Activated CD4-positive, alpha-beta T cell treated with anti-CD3 and anti-CD28 coated beads, Interleukin-2, amount 50 U/mL, for 1 hour (primary cell): Measurements from ENCODE around the gene INSYN1.
"Not testable (repeated sequence)": the region's sequence is repeated elsewhere in the genome, so short reads cannot be mapped to it uniquely, and the experiment has no call there.

ENCODE experiments used
- DNase-seq: peaks from one replicate; pipeline ENCODE4 v3.0.0-alpha.2; 2020

The INSYN1 gene

GRCh38 chr15:73753250-73754130 lies at the start of gene INSYN1:
Gene INSYN1, minus strand, starts transcription at chr15:73753351. Its CDS starts 2,221 bp downstream, at chr15:73751130.
- DNase-seq: no peak

GRCh38 chr15:73802431-73803041 lies 49.4 kb upstream of the INSYN1 start:
- no peak for DNase-seq

GRCh38 chr15:73800662-73801345 lies 47.7 kb upstream of the INSYN1 start:
- no peak for DNase-seq

- DNase-seq: no peak
Observed at GRCh38 chr15:73799466-73799865, 46.3 kb upstream of the INSYN1 start.

DNA sequence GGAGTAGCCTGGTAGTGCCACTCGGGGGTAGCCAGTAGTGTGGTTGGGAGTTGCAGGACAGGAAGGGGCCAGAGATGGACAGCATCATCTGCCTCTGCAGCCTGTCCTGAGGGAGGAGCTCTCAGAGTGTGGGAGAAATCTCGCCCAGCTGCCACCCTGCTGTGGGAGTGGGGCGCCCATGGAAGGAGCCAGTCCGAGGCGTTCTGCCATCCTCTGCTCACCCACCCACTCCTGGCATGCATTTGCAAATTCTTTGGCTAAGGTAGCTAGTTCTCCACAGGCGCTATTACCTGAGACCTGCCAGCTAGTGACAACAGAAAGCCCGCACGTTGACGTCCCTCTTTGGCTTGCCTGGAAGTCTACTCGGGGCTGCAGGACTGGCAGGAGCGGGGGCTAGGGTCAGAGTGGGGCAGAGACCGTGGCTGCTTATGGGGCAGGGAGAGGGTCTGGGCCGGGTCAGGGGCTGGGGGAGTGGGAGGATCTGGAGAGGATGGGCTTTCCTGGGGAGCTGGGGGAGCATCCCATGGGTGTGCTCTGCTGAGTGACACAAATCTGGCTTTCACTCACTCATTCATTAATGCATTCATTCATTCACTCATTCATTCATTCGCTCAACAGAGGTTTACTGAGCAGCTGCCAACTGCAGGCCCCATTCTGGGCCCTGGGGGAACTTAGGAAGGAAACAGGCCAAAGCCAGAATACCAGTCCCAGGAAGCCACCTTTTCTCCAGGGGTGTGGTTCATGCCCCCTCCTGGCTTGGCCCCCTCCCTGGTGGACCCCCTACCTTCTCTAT lies 44.4 kb upstream of the INSYN1 start:
- no peak for DNase-seq

DNA sequence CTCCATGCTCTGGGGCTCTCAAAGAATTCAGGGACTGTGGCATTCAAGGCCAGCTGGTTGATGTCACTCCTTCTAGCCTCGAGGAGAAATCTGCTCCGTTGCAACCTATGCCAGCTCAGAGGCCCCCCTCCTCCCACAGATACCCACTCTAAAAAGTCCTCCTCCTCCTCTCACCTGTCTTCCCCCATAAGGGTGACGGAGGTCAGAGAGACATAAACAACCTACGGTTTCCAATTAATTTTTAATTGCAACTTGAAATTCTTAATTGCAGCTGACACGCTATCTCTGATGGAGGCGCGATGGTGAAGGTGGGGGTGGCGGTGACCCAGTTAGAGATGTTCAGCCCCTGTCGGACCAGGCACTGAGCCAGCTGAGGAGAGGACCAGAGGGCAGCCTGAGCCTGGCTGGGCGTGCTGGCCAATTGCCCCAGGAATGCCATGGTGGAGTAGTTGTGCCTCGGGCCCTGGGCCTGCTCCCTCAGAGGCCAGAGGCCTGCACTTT lies 43.2 kb upstream of the INSYN1 start:
- no peak for DNase-seq

DNA sequence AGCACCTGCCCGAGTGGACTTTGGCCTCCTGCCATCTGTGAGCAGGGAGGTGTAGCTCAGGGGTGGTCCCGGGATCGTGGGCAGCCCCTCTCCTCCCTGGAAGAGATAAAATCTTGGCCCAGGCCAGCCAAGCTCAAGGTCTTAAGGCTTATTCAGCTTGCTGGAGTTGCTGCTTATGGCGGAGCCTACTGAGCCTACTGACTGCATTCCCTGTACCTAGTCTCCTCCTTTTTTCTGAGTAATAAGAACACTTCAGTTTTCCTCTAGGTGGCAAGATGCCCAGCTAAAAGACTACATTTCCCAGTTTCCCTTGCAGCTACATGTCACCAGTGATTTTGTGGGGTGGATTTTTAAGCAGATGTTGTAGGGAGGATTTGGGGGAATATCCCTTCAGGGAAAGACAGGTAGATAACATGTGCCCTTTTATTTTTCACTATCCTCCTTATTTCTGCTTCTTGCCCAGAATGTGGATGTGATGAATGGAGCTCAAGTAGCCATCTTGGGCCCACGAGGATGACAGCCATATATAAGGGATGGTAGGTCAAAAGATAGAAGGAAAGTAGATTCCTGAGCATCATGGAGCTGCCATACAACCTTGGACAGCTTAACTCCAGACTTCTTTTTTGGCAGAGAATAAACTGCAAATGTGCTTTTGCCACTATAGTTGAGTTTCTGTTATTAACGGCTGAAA lies 41.4 kb upstream of the INSYN1 start:
- no peak for DNase-seq

- not testable (repeated sequence) for DNase-seq
Observed at GRCh38 chr15:73792899-73793541, 39.9 kb upstream of the INSYN1 start.

DNA sequence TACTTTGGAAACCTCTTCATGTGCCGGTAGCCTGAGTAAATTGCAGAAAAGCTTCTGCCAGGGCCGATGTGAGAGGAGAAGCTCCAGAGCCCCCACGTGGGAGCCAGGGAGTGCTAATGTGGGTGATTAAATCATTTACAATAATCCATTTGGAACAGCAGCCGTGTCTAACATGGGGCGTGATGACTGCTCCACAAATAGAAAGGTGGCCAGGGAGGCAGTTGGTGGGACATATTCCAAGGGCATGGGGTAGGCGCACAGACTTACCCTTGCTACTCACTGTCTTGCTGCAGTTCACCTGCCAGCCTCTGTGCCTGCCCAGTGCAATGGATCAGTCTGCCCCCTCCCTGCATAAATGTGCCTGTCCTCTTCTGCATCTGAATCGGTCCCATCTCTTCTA lies 39.3 kb upstream of the INSYN1 start:
- no peak for DNase-seq

DNA sequence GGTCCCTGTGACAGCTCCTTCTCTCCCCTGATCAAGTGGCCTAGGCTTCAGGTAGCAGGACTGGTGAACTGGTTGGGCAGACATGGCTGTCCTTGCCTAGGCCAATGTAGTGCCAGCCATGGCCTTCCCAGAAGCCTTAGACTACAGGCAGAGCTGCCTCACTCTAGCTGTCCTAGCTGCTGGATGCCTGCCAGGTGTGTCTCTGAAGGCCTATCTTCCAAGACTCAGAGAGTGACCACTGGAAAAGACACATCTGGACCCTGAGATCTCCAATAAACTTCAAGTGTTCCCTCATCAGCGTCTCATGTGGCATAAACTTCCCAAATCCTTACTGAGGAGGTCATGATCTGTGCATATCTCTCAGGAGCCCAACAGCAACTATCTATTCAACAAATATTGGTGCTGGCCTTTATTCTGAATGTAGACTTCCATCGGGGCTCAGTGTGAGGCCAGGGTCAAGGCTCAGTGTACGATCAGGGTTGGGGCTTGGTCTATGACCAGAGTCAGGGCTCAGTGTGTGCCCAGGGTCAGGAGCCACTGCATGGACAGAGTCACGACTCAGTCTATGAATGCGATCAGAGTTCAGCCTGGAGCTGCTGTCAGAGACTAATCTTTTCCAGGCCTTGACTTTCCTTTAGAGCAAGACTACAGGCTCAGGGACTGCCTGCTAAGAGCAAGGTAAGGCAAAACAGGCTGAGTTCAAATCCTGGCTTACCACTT lies 36.5 kb upstream of the INSYN1 start:
- no peak for DNase-seq

DNA sequence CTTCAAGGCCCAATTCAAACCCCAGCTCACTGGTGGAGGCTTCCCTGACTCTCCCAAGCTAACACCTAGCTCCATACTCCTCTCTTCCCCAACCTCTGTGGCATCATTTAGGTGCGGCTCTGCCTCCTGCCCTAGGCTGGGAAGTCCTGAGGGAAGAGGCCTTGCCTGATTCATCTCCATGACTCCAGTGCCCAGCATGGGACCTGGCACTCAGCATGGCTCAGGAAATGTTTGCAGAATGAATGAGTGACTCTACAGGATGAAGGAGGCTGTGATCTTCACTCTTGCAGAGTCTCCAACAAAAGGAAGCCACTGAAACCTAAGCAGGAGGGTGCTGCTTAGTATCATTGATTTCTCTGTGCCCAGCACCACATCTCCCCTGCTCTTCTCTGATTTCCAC lies 34.5 kb upstream of the INSYN1 start:
- DNase-seq: no peak

DNA sequence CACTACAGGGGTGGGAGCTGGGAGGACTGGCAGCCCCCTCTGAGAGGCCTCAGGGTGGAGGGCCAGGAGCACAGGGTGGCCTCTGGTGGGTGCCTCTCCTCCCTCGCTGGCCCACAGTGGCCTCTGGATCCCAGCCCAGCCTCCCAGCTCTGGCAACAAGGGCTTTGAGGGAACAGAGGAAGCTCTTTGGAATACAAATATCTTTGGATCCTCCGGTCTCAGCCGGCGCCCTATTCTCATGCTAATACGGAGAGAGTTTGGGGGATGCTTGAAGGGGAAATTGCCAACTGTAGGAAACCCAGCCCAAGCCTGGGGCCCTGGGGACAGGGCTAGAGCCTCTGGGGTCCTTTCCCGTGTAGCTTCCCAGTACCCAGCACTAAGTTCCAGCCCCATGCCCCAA lies 33.4 kb upstream of the INSYN1 start:
- no peak for DNase-seq

GRCh38 chr15:73785256-73786014 lies 32.3 kb upstream of the INSYN1 start:
- DNase-seq: not testable (repeated sequence)

DNA sequence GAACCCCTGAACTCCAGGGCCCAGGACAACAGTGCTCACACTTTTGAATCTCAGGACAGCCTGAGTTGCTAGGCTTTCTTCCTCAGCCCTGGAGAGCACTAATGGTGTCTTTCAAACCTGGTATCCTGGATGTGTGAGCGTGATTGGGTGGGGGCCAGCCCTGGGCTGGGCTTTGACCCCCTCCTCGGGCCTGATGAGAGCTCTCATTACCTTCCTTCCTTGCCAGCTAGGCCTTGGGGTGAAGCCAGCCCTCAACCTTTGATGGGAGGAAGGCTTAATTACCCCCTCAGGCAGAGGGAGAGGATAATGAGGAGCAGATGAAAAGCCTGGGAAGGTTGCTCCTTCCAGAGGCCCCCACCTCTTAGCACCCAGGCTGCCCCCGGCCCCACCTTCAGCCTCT lies 31.1 kb upstream of the INSYN1 start:
- no peak for DNase-seq

DNA sequence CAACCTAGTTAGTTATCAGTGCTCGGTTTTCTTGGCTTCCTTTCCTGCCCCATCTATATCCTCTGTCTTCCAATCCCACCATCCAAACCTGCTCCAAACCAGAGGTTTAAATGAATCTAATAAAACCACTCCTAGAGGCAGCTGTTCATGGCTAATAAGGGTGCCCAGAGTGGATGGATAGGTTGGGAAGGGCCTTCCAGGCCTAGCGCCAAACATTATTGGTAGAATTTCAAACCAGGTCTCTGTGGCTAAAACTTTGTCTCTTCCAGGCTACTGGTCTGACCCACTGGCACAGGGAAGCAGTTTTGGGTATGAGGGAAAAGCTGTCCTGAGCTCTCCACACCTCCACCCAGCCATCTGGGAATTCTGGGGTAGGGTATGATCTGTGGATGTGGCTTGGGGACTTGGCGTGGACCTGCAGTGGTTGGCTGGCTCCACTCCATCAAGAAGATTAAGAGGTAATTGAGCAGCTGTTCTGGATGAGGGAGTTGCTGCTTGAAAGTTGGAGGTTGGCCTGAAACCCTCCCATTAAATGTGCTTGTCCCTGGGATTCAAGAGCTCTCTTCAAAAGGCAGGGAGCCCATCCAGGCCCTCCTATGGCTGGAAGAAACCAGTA lies 29.3 kb upstream of the INSYN1 start:
- no peak for DNase-seq

DNA sequence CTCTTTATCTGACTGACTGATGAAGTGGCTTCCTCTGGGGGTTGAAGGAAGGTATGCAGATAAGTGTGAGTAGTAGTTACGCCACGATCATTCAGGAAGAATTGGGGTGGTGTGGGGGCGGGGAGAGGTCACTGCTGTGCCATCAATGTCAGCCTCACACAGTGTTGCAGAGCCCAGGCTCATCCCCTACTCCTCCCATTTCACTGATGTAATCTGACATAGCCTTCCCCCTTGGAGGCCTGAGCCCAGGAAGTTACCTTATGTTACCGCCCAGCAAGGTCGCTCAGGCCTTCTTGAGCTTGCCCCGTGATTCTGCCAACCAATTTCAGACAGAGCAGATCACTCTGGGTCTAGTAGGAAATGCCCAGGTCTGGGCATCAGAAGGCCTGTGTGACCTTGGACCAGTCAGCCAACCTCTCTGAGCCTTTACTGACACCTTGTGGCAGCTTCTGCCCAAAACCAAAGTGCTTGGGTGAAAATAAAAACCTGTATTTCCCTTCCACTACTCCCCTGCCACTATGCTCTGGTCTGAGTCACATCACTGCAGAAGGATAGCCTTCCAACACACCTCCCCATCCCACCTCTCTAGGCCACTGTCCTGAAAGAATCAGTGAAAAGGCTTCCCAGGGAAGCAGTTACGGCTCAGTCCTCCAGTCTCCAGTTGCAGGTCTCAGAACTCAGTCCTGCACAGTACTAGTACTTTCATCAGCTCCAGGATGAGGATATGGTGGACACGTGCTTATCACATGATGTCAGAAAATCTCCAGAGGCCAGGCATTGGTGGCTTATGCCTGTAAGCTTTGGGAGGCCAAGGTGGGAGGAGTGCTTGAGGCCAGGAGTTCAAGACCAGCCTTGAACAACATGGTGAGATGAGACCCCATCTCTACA lies 28.1 kb upstream of the INSYN1 start:
- no peak for DNase-seq

GRCh38 chr15:73779974-73780373 lies 26.8 kb upstream of the INSYN1 start:
- no peak for DNase-seq

DNA sequence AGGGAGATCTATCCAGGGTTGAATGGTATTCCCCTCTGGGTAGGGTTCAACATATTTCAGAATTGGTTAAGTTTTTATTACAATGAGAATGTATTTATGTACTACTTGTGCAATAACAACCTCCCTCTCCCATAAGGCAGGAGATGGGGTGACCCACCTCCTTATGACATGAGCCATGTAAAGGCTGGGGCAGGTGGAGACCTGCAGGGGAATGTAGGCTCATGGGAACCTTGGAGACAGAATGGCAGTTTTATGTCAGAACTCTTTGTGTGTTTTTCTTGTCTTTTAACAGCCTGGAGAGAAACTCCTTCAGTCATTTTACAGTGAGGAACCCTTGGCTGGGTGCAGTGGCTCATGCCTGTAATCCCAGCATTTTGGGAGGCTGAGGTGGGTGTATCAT lies 24.6 kb upstream of the INSYN1 start:
- no peak for DNase-seq

GRCh38 chr15:73773428-73773827 lies 20.3 kb upstream of the INSYN1 start:
- DNase-seq: no peak
